Pancreas (tissue), 10 donors: ENCODE measurements around the gene GK. TPM values are rescaled to one million over a fixed set of nuclear protein-coding genes. Genes with fewer than 3 reads are reported as not detected.

ENCODE experiments used
- ATAC-seq, 4 donors: fragments of 200-7000 bp; cut with Tn5 transposase; one replicate each; pipeline versions ENCODE4 v1.8.0 to v1.9.1; 2020; ENCODE audit warnings: mild to moderate bottlenecking in 4 of 4, moderate library complexity in 4 of 4
- DNase-seq, 6 donors: peaks; one replicate each; pipeline ENCODE4 v3.0.0-alpha.2; 2020
- FAIRE-seq: peaks from 2 replicates; lab custom pipeline; 2012; peaks lifted over from hg19 to GRCh38; lab: Jason Lieb, UNC
- H3K27ac ChIP-seq, 4 donors: fragments of 200-600 bp; sonication (generic); 1 replicate in 3 of 4; 2 replicates in 1 of 4; pipeline versions ENCODE4 v1.5.0 to v1.8.0; 2020
- H3K27me3 ChIP-seq, 4 donors: fragments of 200-600 bp; one replicate each; pipeline ENCODE4 v1.8.0; 2021
- H3K36me3 ChIP-seq, 3 donors: fragments of 200-600 bp; sonication (generic) in 1 of 3; one replicate each; pipeline versions ENCODE4 v1.5.0 to v1.8.0; 2020 to 2021
- H3K4me1 ChIP-seq, 3 donors: fragments of 200-600 bp; one replicate each; pipeline ENCODE4 v1.8.0; 2021
- H3K4me3 ChIP-seq, 4 donors: fragments of 200-600 bp; sonication (generic) in 2 of 4; one replicate each; pipeline versions ENCODE4 v1.5.0 to v1.8.0; 2020 to 2021
- H3K9me3 ChIP-seq, 4 donors: fragments of 200-600 bp; one replicate each; pipeline ENCODE4 v1.8.0; 2021
- WGBS, 2 donors: extraction: QIAGEN DNeasy Blood & Tissue Kit; methylation state at CpG; one replicate each; pipeline ENCODE4 v1.1.7; 2013; 5-methylcytosine and 5-hydroxymethylcytosine counted together
- intact Hi-C, 3 donors: fragments of 100-400 bp; cut with DNase I; formaldehyde crosslinking; loops; one replicate each; pipeline versions ENCODE4 v1.11.1 to v1.14.2; 2022
- polyA plus RNA-seq, 2 donors: library from polyadenylated mRNA; stranded (reverse); fragments of 200-250 nt; gene quantifications; one replicate each; pipeline ENCODE4 v1.2.3, GENCODE V29; 2013
- total RNA-seq, 6 donors: library from RNA; stranded (reverse); fragmentation: NEBNext Ultra II Directional in 4 of 6; extraction: Animal tissue kit (Norgen Biotek cat#: 25700) in 4 of 6; gene quantifications; one replicate each; pipeline versions ENCODE4 v1.2.1 to v1.2.4, GENCODE V29; 2021 to 2023
- TF ChIP-seq, protein P1 (sequence below), 4 donors: fragments of 200-600 bp; sonication (generic) in 3 of 4; IDR thresholded peaks; one replicate each; pipeline versions ENCODE4 v1.5.0 to v1.8.0; 2021; ENCODE audit warnings: antibody characterized with exemption in 4 of 4
- donor health status: healthy with polysubstance abuse.
- donor health status: DM: no; HTN: no; CAD: no; lungs with moderate emphysema.
- donor health status: DM: no; HTN: no; CAD: no.
- donor health status: control.
- donor health status: control.
- donor health status: Bipolar disorder and iron deficiency.
- donor health status: DM: yes; HTN: yes; CAD: no.
- donor health status: DM: no; HTN: no; CAD: no.
- donor health status: DM: no; HTN: no; CAD: no.
- donor health status: DM: yes; HTN: yes; CAD: no.

GK gene
- total and polyA plus RNA-seq, 8 donors: 1.3 to 7.5 (median 2.6) TPM

DNA sequence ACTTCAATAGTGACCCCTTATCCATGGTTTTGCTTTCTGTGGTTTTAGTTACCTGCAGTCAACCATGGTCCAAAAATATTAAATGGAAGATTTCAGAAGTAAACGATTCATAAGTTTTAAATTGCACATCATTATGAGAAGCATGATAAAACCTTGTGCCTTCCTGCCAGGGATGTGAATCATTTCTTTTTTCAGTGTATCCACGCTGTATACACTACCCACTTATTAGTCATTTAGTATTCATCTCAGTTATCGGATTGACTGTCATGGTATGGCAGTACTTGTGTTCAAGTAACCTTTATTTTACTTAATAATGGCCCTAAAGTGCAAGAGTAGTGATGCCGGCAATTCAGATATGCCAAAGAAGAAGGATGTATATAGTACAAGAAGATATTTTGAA, 38.0 kb upstream of the GK start:
- DNase-seq: no peak
- Histone ChIP-seq H3K9me3 (no peaks in the 10 kb centered on the region), H3K4me3 (no peak overlapping the region), H3K36me3 (no peaks in the 10 kb centered on the region), H3K27me3 (peaks cover 0 to 3% (median 0%) of the 10 kb centered on the region in 4 donors), H3K27ac (no peak overlapping the region), H3K4me1 (no peaks in the 10 kb centered on the region)
- no peak for FAIRE-seq
- ATAC-seq: no peak
- WGBS, 2 donors: 58 to 72% methylated on average over 4 of the region's 4 CpGs
- TF ChIP-seq, protein P1, sequence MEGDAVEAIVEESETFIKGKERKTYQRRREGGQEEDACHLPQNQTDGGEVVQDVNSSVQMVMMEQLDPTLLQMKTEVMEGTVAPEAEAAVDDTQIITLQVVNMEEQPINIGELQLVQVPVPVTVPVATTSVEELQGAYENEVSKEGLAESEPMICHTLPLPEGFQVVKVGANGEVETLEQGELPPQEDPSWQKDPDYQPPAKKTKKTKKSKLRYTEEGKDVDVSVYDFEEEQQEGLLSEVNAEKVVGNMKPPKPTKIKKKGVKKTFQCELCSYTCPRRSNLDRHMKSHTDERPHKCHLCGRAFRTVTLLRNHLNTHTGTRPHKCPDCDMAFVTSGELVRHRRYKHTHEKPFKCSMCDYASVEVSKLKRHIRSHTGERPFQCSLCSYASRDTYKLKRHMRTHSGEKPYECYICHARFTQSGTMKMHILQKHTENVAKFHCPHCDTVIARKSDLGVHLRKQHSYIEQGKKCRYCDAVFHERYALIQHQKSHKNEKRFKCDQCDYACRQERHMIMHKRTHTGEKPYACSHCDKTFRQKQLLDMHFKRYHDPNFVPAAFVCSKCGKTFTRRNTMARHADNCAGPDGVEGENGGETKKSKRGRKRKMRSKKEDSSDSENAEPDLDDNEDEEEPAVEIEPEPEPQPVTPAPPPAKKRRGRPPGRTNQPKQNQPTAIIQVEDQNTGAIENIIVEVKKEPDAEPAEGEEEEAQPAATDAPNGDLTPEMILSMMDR (IDR thresholded peaks at IDR 0.05): no peak
- intact Hi-C loops: no loop called here

DNA sequence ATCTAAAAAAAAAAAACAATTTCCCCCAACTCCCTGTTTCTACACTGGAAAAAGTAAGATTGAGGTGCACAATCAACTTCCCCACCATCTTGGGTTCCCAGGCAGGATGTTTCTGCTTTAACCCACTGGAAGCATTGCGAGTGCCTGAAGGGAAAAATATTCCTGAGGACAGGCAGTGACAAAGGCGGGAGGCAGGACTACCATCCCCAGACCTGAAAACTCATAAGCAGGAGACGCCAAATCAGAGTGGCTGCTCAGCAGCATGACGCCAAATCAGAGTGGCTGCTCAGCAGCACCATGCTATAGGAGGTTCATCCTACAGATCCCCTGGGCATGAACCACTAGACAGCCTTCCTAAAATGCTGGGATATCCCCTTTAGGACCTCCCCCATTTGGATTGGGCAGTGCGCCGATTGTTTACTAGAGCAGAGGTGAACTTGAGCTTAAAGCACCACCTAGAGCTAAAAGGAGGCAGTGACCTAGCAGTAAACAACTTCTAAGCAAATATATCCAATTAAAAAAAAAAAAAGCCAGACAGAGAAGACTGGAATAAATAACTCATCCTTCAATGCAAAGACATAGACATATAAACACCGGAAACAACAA, 35.0 kb upstream of the GK start:
- Histone ChIP-seq H3K36me3 (no peaks in the 10 kb centered on the region), H3K27me3 (peaks cover 0 to 3% (median 1%) of the 10 kb centered on the region in 4 donors), H3K4me1 (no peaks in the 10 kb centered on the region), H3K9me3 (no peaks in the 10 kb centered on the region), H3K4me3 (no peak overlapping the region), H3K27ac (no peak overlapping the region)
- FAIRE-seq (no peak), ATAC-seq (peak in 3 of 4 donors; percentile 32 to 46 (median 44)), DNase-seq (no peak)
- WGBS, 2 donors: 53 to 63% methylated on average over 7 of the region's 7 CpGs
- intact Hi-C loops: no loop called here
- TF ChIP-seq, protein P1 (IDR thresholded peaks at IDR 0.05): no peak

DNA sequence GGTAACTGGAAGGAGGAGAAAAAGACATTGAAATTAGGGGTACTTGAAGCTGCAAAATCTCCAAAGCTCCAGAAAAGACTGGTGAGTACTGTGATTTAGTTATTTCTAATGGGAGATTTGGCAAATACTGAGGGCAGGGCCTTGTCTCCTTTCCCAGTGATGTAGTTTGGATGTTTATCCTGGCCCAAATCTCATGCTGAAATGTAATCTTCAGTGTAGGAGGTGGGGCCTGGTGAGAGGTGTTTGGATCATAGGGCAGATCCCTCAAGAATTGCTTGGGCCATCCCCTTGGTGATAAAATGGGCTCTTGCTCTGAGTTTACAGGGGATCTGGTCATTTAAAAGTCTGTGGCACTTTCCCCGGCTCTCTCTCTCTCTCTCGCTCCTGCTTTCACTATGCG, 33.1 kb upstream of the GK start:
- peaks cover 0 to 3% (median 1%) of the 10 kb centered on the region in 4 donors for H3K27me3 ChIP-seq
- no peak for FAIRE-seq
- peak in 1 of 4 donors; percentile 18 for ATAC-seq

GRCh38 chrX:30620980-30621618, 32.1 kb upstream of the GK start:
- TF ChIP-seq, protein P1 (IDR thresholded peaks at IDR 0.05): no peak
- Histone ChIP-seq H3K36me3 (no peaks in the 10 kb centered on the region), H3K27ac (no peak overlapping the region), H3K4me1 (no peaks in the 10 kb centered on the region), H3K27me3 (peaks cover 0 to 2% (median under 1%) of the 10 kb centered on the region in 4 donors), H3K9me3 (no peaks in the 10 kb centered on the region), H3K4me3 (no peak overlapping the region)
- WGBS, 2 donors: 60 to 68% methylated on average over 2 of the region's 2 CpGs
- peak; percentile 34 for FAIRE-seq
- ATAC-seq: peak in 2 of 4 donors; percentile 66 to 77
- intact Hi-C loops: no loop called here
- no peak for DNase-seq

More for the DNA sequence above, 33.1 kb upstream of the GK start:
- no peak for DNase-seq
- WGBS, 2 donors: 91 to 94% methylated on average over 3 of the region's 3 CpGs
- no peak overlapping the region for H3K4me3 ChIP-seq
- intact Hi-C loops: no loop called here
- no peaks in the 10 kb centered on the region for H3K36me3 ChIP-seq
- TF ChIP-seq, protein P1 (IDR thresholded peaks at IDR 0.05): no peak
- no peaks in the 10 kb centered on the region for H3K9me3 ChIP-seq
- no peak overlapping the region for H3K27ac ChIP-seq
- H3K4me1 ChIP-seq: no peaks in the 10 kb centered on the region

DNA sequence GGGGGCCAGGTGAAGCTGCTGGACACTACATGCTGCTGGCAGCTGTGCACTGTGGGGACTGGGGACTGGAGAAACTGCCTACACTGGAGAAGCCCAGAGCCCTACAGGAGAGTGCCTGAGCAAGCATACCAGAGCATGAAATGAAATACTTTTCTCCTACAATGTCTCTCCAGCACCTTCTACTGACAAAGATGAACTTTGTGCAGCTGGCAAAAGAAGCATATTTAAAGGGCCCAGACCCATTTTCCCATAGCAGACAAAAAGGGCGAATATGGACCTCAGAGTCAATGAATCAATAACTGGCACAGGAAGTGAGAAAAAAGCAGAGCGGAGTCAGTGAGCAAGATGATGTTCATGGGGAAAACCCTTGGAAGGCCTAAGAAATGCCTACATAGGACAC, 30.9 kb upstream of the GK start:
- no peak for DNase-seq
- no peak overlapping the region for H3K27ac ChIP-seq
- no peaks in the 10 kb centered on the region for H3K9me3 ChIP-seq
- no peak overlapping the region for H3K4me3 ChIP-seq
- TF ChIP-seq, protein P1 (IDR thresholded peaks at IDR 0.05): no peak
- ATAC-seq: no peak
- intact Hi-C loops: no loop called here
- H3K36me3 ChIP-seq: no peaks in the 10 kb centered on the region
- WGBS, 2 donors: 84 to 95% methylated on average over 2 of the region's 2 CpGs
- H3K4me1 ChIP-seq: peaks cover 0 to 4% (median 0%) of the 10 kb centered on the region in 3 donors
- H3K27me3 ChIP-seq: peaks cover 0 to 2% (median 0%) of the 10 kb centered on the region in 4 donors
- FAIRE-seq: no peak
